Suprapubic skin (tissue), 4 donors: ENCODE measurements around the gene IRF7.

Experiments
- EP300 ChIP-seq: sonication (generic); formaldehyde crosslinking; IDR thresholded peaks from one replicate; pipeline ENCODE4 v1.6.1; 2017; ENCODE audit warnings: antibody characterized with exemption
- POLR2AphosphoS5 ChIP-seq, 3 donors: sonication (generic); formaldehyde crosslinking; IDR thresholded peaks; one replicate each; pipeline ENCODE4 v1.6.1; 2017; ENCODE audit warnings: antibody characterized with exemption in 3 of 3
- TF ChIP-seq, protein P1 (sequence below), 2 donors: fragments of 200-600 bp in 1 of 2; fragments of 450-650 bp in 1 of 2; sonication (generic) in 1 of 2; IDR thresholded peaks; one replicate each; pipeline ENCODE4 v1.5.1; 2016 to 2019; ENCODE audit warnings: antibody characterized with exemption in 2 of 2, mild to moderate bottlenecking in 1 of 2, moderate library complexity in 1 of 2

DNA sequence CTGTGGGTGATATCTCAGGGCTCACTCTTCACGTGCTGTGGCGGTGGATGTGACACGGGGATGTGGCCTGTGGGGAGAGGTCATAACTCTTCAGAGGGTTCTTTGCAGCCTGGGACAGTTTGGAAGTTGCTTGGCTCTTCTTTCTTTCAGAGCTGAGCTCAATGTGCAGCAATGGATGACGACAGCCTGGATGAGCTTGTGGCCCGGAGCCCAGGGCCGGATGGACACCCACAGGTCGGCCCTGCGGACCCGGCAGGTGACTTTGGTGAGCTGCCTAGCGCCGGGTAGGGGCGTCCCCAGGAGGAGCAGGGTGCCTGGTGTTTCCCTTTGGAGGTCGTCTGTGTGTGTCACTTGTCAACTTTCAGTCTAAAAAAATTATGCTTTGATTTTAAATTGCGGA is 34.4 kb downstream of the IRF7 start:
- TF ChIP-seq, protein P1, sequence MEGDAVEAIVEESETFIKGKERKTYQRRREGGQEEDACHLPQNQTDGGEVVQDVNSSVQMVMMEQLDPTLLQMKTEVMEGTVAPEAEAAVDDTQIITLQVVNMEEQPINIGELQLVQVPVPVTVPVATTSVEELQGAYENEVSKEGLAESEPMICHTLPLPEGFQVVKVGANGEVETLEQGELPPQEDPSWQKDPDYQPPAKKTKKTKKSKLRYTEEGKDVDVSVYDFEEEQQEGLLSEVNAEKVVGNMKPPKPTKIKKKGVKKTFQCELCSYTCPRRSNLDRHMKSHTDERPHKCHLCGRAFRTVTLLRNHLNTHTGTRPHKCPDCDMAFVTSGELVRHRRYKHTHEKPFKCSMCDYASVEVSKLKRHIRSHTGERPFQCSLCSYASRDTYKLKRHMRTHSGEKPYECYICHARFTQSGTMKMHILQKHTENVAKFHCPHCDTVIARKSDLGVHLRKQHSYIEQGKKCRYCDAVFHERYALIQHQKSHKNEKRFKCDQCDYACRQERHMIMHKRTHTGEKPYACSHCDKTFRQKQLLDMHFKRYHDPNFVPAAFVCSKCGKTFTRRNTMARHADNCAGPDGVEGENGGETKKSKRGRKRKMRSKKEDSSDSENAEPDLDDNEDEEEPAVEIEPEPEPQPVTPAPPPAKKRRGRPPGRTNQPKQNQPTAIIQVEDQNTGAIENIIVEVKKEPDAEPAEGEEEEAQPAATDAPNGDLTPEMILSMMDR (IDR thresholded peaks at IDR 0.05): no peak
- no peak for TF ChIP-seq EP300
- TF ChIP-seq POLR2AphosphoS5 (IDR thresholded peaks at IDR 0.05): no peak
